DMS 273 (cell line): ENCODE results near the gene CBX4.
"Not testable (repeated sequence)": the region's sequence is repeated elsewhere in the genome, so short reads cannot be mapped to it uniquely, and the experiment has no call there.

Experiments used
- DNase-seq: peaks from one replicate; lab custom pipeline; 2025; ENCODE audit not compliant: unreplicated experiment; lab: John Stamatoyannopoulos, UW

Gene CBX4

GRCh38 chr17:79861413-79862216 lies 22.4 kb upstream of the CBX4 start:
- no peak for DNase-seq

GRCh38 chr17:79859676-79860615 lies 20.7 kb upstream of the CBX4 start:
- DNase-seq = no peak

- DNase-seq = no peak
Measured at GRCh38 chr17:79857095-79857494, 17.9 kb upstream of the CBX4 start.

- no peak for DNase-seq
Measured at GRCh38 chr17:79855331-79856124, 16.3 kb upstream of the CBX4 start.

- no peak for DNase-seq
Measured at GRCh38 chr17:79854080-79855060, 15.1 kb upstream of the CBX4 start.

GRCh38 chr17:79853168-79853567 lies 13.9 kb upstream of the CBX4 start:
- DNase-seq = not testable (repeated sequence)

DNA sequence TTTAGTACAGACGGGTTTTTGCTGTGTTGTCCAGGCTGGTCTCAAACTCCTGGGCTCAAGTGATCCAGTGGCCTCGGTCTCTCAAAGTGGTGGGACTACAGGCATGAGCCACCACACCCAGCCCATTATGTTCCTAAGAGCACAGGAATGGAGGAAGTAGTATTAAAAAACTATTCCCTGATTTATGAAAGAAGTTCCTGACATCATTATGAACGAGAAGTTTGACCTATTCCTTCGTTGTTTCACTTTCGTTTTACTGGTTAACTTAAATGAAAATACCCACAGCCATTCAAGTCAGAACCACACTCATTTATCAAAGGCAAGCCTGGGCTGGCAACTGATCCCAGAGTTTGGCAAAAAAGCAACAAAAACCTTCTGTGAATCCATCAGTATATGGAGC lies 13.5 kb upstream of the CBX4 start:
- peak; percentile 40 for DNase-seq

DNA sequence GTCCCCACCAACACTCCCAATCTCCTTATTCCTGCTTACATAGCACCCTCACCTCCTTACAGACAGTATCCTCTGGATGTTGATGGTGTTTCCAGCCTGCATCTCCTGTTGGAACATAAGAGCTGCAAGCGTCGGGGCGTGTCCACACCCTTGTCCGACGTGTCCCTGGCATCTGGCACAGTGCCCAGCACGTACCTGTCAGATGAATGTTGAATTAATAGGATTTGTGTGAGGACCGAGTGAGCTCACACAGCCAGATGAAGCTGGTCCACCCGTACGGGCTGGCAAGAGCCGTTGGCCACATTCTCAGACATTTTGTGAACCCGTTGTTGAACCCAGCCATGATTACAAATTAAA lies 12.2 kb upstream of the CBX4 start:
- no peak for DNase-seq

- DNase-seq = no peak
Measured at GRCh38 chr17:79850571-79851460, 11.6 kb upstream of the CBX4 start.

DNA sequence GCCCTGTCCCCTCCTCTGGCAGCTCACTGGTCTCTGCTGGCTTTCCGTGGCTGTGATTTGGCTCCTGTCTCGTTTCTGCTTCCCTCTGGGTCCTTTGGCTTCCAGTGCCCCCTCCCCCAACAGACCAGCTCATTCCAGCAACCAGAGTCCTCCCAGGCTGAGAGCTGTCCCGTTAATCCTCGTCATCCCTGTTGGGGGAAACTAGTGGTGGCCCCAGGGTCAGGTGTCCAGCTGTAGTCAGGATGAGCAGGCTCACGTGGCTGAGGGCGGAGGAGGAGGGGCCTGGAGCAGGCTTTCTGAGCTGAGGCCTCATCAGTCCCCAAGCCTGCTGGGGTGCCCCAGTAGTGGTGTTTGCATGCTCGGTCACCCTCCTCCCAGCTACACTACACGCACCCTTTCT lies 10.7 kb upstream of the CBX4 start:
- no peak for DNase-seq

DNA sequence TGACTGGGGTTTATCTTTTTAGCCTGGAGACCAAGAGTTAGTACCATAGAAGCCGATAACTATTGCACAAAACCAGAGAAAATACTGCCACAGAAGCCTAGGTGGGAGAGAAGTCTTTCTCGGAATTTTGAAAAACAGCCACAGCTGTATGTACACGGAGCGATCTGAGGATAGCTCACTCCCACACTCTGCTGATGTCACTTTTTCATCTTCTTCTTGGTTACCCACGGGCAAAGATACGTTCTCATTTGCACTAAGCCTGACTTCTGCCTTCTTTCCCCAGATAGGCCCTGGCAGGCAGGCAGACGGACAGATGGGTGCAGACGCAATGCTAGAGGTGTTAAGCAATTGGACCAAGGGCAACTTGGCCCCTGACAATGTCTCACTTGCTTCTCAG lies 9.1 kb upstream of the CBX4 start:
- DNase-seq = no peak

DNA sequence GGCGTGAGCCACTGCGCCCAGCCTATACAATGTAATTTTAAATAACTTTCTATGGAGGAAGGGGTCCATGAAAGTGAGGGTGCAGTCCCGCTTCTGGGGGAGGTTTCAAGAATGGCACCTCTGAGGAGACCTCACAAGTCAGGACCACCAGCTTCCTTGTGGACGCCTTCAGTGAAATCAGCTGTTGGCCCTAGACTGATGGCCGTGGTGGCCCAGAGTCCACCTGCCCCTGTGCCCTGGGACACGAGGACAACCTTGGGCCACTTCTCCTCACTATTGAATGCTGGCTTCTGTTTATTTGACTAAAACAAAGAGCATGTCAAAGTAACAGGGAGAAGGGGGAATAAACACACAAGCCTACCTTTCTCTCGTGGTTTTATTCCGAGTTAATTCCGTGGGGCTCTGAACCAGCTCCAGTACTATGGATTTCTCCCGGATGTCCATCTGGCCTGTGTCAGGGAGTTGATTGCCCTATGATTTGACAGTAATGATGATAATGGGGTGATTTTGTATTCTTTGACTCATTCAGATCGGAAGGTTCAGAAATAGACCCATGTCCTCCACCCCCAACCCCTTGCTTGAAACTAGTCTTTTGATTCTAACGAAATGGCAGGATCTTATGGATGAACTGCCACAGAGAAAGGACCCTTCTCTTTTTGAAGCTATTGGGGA lies 8.6 kb upstream of the CBX4 start:
- DNase-seq = no peak

GRCh38 chr17:79845601-79845949 lies 6.3 kb upstream of the CBX4 start:
- DNase-seq = no peak

DNA sequence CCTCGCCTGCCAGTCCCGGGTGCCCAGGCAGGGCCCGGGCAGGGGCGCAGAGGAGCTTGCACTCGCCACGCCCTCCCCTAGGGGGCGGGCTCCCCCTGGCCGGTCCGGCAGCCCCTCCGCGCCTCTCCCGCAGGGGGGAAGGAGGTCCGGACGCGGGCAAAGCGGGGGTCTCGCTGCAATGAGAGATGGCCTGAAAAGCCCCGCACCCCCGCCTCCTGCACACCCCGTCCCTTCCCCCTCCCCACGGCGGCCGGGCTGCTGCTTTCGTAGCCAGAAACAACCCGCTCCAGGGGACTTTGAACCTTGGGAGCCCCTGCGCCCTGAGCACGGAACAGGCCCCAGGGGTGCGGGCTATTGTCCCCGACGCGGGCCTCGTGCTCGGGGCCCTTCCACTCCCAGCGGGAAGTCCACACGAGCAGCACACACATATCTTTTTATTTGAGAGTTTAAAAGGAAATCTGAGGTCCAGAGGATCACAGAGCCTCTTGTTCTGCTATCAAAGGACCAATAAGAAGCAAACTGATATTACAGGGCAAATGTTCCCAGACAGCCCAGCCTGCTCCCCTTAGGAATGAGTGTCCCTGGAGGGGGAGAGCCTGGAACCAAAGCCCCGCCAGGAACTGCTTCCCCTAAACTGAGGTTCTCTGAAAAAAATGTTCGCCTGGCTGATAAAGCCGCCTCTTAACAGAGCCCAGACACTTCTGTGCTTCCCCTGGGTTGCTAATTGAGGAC lies 5.8 kb upstream of the CBX4 start:
- peak; percentile 79 for DNase-seq

DNA sequence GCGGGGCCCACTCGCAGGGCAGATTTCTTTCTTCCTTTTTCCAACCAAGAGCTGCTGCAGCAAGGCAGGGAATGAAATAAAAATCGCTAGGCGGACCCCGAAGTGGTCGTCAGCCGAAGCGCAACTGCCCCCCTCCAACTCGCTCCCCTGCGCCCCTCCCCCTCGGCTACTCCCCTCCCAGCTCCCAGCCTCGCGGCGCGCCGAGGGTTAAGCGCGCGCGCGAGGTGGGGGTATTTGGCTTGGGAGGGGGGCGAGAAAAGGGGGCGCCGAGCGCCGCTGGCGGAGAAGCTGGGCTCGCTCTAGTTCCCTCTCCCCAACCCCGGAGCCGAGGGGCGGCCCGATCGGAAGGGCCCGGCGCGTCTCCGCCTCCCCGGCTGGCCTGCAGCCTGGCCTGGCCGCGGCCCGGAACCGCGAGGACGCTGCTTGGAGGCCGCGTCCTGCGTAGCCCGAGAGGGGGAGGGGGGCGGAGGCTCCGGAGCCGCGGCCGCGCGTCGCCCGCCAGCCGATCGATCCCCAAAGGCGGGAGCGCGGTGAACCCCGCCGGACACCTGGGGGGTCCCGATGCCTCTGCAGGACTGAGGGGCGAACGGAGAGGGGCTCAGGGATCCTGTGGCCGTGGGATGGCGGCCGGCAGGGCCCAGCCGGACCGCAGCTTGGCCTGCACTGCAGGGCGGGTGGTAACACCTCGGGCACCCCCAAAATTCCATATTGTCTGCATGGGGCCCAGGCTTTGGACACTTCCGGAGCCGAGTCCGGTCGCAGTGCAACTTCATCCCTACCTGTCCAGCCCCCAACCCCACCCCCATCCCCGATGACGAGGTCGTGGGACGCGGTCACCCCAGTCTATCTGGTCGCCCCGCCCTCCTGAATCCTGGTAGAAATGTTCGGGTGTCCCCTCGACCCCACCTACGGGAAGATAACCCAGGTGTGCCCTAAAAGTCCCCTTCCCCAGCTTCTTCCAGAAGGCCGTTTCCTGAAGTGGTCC lies 4.9 kb upstream of the CBX4 start:
- peak; percentile 69 for DNase-seq

DNA sequence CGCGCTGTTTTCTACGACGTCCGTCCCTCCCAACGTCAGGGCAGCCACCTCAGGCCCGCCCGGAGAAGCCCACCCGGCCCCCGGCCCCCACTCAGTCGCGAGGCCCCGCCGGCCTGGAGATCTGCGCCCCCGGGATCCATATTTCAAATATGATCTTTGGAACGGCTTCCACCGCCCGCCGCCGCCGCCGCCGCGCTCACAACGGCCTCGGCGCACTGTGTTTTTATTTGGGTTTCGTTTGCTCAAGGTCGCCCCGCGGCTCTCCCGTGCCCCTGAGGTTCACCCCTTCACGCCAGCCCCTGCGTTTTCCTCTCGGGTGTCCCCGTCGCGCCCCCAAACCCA lies 4.2 kb upstream of the CBX4 start:
- peak; percentile 48 for DNase-seq
